Liver (tissue), 3 donors: Measurements from ENCODE around the gene TPK1.

Experiments used
- EGR1 ChIP-seq, 2 donors: IDR thresholded peaks; 2 replicates each; pipeline ENCODE4 v1.6.1; 2016 to 2018; ENCODE audit warnings: antibody characterized with exemption in 2 of 2, low read depth in 2 of 2
- FOXA1 ChIP-seq: IDR thresholded peaks from 2 replicates; pipeline ENCODE4 v1.6.1; 2016; ENCODE audit warnings: antibody characterized with exemption
- GABPA ChIP-seq, 2 donors: IDR thresholded peaks in 1 of 2; conservative IDR thresholded peaks in 1 of 2; 2 replicates each; pipeline ENCODE4 v1.6.1; 2016; ENCODE audit warnings: antibody characterized with exemption in 2 of 2, mild to moderate bottlenecking in 1 of 2, moderate library complexity in 1 of 2
- JUND ChIP-seq, 2 donors: IDR thresholded peaks; 2 replicates each; pipeline ENCODE4 v1.6.1; 2016; ENCODE audit warnings: antibody characterized with exemption in 2 of 2
- RAD21 ChIP-seq, 2 donors: IDR thresholded peaks; 2 replicates each; pipeline ENCODE4 v1.6.1; 2016; ENCODE audit warnings: antibody characterized with exemption in 2 of 2, mild to moderate bottlenecking in 2 of 2
- RXRA ChIP-seq, 2 donors: IDR thresholded peaks; 2 replicates each; pipeline ENCODE4 v1.6.1; 2017 to 2018; ENCODE audit warnings: antibody characterized with exemption in 2 of 2, mild to moderate bottlenecking in 1 of 2
- SP1 ChIP-seq: IDR thresholded peaks from 2 replicates; pipeline ENCODE4 v1.6.1; 2018; ENCODE audit warnings: antibody characterized with exemption, mild to moderate bottlenecking
- TAF1 ChIP-seq: conservative IDR thresholded peaks from 2 replicates; pipeline ENCODE4 v1.6.1; 2016; ENCODE audit warnings: antibody characterized with exemption, mild to moderate bottlenecking
- YY1 ChIP-seq: IDR thresholded peaks from 2 replicates; pipeline ENCODE4 v1.6.1; 2016; ENCODE audit warnings: antibody characterized with exemption, mild to moderate bottlenecking
- TF ChIP-seq, protein P1 (sequence below): fragments of 150-350 bp; IDR thresholded peaks from 2 replicates; pipeline ENCODE4 v1.5.1; 2017; ENCODE audit warnings: improper control_type of control experiment, low read depth, low read length; ENCODE audit not compliant: missing input control
- TF ChIP-seq, protein P2 (sequence below): IDR thresholded peaks from 2 replicates; pipeline ENCODE4 v1.6.1; 2016; ENCODE audit warnings: antibody characterized with exemption
- TF ChIP-seq, protein P3 (sequence below): IDR thresholded peaks from 2 replicates; pipeline ENCODE4 v1.6.1; 2016; ENCODE audit warnings: antibody characterized with exemption, mild to moderate bottlenecking
- TF ChIP-seq, protein P4 (sequence below): IDR thresholded peaks from 2 replicates; pipeline ENCODE4 v1.6.1; 2016; ENCODE audit warnings: antibody characterized with exemption
- TF ChIP-seq, protein P5 (sequence below): IDR thresholded peaks from 2 replicates; pipeline ENCODE4 v1.6.1; 2016; ENCODE audit warnings: antibody characterized with exemption
- donor health status: healthy.
- donor health status: healthy.

DNA sequence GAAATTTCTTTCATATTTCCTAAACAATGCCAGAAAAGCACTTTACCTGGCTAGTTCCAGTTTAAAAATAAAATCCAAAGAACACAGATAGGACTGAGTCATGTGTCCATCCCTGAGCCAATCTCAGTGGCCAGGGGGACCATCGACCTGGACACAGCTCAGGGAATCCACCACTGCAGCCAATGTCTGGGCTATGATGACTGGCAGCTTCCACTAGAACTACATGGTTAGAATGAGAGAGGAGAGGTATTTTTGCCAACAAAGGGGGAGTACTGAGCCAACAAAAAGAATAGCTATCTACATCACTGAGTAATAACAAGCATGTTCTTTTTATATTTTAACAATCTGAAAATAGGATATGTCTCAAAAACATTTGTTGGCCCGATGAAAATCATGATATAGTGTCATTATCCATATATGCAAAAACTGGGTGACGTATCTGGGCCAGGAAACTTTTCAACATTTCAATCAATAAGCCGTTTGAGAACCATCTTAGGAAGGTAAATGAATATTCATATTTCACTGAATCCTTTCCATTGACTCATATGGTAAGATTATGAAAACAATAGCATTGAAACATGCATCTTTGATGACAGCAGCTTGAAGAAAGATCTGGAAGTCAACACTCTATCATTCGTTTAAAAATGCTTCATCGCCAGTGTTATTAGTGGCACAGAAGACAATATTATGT is 104.0 kb downstream of the TPK1 start:
- TF ChIP-seq, protein P1, sequence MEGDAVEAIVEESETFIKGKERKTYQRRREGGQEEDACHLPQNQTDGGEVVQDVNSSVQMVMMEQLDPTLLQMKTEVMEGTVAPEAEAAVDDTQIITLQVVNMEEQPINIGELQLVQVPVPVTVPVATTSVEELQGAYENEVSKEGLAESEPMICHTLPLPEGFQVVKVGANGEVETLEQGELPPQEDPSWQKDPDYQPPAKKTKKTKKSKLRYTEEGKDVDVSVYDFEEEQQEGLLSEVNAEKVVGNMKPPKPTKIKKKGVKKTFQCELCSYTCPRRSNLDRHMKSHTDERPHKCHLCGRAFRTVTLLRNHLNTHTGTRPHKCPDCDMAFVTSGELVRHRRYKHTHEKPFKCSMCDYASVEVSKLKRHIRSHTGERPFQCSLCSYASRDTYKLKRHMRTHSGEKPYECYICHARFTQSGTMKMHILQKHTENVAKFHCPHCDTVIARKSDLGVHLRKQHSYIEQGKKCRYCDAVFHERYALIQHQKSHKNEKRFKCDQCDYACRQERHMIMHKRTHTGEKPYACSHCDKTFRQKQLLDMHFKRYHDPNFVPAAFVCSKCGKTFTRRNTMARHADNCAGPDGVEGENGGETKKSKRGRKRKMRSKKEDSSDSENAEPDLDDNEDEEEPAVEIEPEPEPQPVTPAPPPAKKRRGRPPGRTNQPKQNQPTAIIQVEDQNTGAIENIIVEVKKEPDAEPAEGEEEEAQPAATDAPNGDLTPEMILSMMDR, result no peak
- no peak for TF ChIP-seq RAD21 (IDR thresholded peaks at IDR 0.05)
- TF ChIP-seq, protein P2, sequence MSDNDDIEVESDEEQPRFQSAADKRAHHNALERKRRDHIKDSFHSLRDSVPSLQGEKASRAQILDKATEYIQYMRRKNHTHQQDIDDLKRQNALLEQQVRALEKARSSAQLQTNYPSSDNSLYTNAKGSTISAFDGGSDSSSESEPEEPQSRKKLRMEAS, result no peak
- no peak for TF ChIP-seq EGR1 (IDR thresholded peaks at IDR 0.05; ENCODE audit: low read depth in 2 of 2)
- TF ChIP-seq SP1, result no peak
- no peak for TF ChIP-seq TAF1
- no peak for TF ChIP-seq GABPA (IDR thresholded peaks at IDR 0.05 in 1 of 2, conservative IDR thresholded peaks at IDR 0.05 in 1 of 2)
- TF ChIP-seq, protein P3, sequence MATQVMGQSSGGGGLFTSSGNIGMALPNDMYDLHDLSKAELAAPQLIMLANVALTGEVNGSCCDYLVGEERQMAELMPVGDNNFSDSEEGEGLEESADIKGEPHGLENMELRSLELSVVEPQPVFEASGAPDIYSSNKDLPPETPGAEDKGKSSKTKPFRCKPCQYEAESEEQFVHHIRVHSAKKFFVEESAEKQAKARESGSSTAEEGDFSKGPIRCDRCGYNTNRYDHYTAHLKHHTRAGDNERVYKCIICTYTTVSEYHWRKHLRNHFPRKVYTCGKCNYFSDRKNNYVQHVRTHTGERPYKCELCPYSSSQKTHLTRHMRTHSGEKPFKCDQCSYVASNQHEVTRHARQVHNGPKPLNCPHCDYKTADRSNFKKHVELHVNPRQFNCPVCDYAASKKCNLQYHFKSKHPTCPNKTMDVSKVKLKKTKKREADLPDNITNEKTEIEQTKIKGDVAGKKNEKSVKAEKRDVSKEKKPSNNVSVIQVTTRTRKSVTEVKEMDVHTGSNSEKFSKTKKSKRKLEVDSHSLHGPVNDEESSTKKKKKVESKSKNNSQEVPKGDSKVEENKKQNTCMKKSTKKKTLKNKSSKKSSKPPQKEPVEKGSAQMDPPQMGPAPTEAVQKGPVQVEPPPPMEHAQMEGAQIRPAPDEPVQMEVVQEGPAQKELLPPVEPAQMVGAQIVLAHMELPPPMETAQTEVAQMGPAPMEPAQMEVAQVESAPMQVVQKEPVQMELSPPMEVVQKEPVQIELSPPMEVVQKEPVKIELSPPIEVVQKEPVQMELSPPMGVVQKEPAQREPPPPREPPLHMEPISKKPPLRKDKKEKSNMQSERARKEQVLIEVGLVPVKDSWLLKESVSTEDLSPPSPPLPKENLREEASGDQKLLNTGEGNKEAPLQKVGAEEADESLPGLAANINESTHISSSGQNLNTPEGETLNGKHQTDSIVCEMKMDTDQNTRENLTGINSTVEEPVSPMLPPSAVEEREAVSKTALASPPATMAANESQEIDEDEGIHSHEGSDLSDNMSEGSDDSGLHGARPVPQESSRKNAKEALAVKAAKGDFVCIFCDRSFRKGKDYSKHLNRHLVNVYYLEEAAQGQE, result no peak
- no peak for TF ChIP-seq JUND (IDR thresholded peaks at IDR 0.05)
- TF ChIP-seq, protein P4, sequence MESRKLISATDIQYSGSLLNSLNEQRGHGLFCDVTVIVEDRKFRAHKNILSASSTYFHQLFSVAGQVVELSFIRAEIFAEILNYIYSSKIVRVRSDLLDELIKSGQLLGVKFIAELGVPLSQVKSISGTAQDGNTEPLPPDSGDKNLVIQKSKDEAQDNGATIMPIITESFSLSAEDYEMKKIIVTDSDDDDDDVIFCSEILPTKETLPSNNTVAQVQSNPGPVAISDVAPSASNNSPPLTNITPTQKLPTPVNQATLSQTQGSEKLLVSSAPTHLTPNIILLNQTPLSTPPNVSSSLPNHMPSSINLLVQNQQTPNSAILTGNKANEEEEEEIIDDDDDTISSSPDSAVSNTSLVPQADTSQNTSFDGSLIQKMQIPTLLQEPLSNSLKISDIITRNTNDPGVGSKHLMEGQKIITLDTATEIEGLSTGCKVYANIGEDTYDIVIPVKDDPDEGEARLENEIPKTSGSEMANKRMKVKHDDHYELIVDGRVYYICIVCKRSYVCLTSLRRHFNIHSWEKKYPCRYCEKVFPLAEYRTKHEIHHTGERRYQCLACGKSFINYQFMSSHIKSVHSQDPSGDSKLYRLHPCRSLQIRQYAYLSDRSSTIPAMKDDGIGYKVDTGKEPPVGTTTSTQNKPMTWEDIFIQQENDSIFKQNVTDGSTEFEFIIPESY, result no peak
- no peak for TF ChIP-seq FOXA1
- TF ChIP-seq, protein P5, sequence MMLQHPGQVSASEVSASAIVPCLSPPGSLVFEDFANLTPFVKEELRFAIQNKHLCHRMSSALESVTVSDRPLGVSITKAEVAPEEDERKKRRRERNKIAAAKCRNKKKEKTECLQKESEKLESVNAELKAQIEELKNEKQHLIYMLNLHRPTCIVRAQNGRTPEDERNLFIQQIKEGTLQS, result no peak
- no peak for TF ChIP-seq RXRA (IDR thresholded peaks at IDR 0.05)
- no peak for TF ChIP-seq YY1
